Measurements from ENCODE around the gene GRID2.

DNA sequence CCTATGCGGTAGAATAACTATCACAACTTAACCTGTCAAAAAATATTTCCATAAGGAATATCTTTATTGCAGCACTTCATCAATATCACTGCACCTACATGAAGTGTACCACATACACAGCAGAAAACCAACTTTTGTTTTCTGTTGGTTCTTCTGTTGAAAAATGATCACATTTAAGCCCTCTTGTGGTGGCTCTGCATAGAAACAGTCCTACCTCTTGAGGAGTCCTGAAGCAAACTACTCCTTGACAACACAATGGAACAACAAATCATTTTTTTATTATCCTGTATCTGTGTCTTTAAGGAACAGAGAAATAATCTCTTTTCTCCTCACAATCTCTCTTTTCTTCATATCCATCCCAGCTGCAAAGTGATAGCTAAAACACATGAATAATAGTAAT lies 1484.9 kb downstream of the GRID2 start:
- TF ChIP-seq, protein P1, sequence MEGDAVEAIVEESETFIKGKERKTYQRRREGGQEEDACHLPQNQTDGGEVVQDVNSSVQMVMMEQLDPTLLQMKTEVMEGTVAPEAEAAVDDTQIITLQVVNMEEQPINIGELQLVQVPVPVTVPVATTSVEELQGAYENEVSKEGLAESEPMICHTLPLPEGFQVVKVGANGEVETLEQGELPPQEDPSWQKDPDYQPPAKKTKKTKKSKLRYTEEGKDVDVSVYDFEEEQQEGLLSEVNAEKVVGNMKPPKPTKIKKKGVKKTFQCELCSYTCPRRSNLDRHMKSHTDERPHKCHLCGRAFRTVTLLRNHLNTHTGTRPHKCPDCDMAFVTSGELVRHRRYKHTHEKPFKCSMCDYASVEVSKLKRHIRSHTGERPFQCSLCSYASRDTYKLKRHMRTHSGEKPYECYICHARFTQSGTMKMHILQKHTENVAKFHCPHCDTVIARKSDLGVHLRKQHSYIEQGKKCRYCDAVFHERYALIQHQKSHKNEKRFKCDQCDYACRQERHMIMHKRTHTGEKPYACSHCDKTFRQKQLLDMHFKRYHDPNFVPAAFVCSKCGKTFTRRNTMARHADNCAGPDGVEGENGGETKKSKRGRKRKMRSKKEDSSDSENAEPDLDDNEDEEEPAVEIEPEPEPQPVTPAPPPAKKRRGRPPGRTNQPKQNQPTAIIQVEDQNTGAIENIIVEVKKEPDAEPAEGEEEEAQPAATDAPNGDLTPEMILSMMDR (IDR thresholded peaks at IDR 0.05) = peak; percentile 56
- TF ChIP-seq ZFX (IDR thresholded peaks at IDR 0.05; ENCODE audit: borderline replicate concordance) = no peak
